HepG2 (cell line): ENCODE data around the gene CD300LD. TPM values are rescaled to one million over a fixed set of nuclear protein-coding genes. Genes with fewer than 3 reads are reported as not detected.

ENCODE experiments used
- ATAC-seq: fragments of 200-7000 bp; cut with Tn5 transposase; 3 replicates; pipeline ENCODE4 v1.9.1; 2020; ENCODE audit warnings: mild to moderate bottlenecking, moderate library complexity
- BruUV-seq: library from RNA; stranded (reverse); fragments of 400-500 nt; replicated peaks from 2 replicates; lab custom pipeline; 2021; lab: Mats Ljungman, UMichigan
- CTCF ChIA-PET: fragments of 300-600 bp; formaldehyde crosslinking; extraction: SDS; loops from one replicate; lab custom pipeline; 2021; ENCODE audit warnings: low total read pairs, inconsistent platforms, low intra/inter-chr PET ratio; lab: Yijun Ruan, JAX
- POLR2A ChIA-PET: fragments of 350-600 bp; sonication (Branson Sonifier 250); formaldehyde crosslinking; loops from one replicate; lab custom pipeline; 2020; ENCODE audit warnings: antibody characterized with exemption, inconsistent platforms; lab: Yijun Ruan, JAX
- DNase-seq: peaks from one replicate; pipeline ENCODE4 v3.0.0-alpha.2; 2015; ENCODE audit warnings: low spot score
- FAIRE-seq: peaks from 3 replicates; lab custom pipeline; 2011; peaks lifted over from hg19 to GRCh38; lab: Jason Lieb, UNC
- H2AFZ ChIP-seq: one replicate; pipeline ENCODE4 v1.6.1; 2011; ENCODE audit warnings: low read length, inconsistent platforms
- H3K27ac ChIP-seq: fragments of 300-600 bp; 3 replicates; pipeline ENCODE4 v1.8.0; 2011; ENCODE audit warnings: mixed run types, mild to moderate bottlenecking, mixed read lengths, low read length, inconsistent platforms; ENCODE audit not compliant: insufficient read depth; ENCODE audit errors: extremely low read length
- H3K27me3 ChIP-seq, 2 experiments: fragments of 200-600 bp in 1 of 2; 2 replicates in 1 of 2; 3 replicates in 1 of 2; pipeline versions ENCODE4 v1.6.0 to v1.8.0; 2011; ENCODE audit warnings: low read length in 2 of 2, mild to moderate bottlenecking in 2 of 2, moderate library complexity in 2 of 2, inconsistent platforms in 1 of 2; ENCODE audit not compliant: insufficient read depth in 2 of 2, control insufficient read depth in 1 of 2
- H3K36me3 ChIP-seq, 2 experiments: fragments of 200-600 bp in 1 of 2; replicated peaks in 1 of 2; 2 replicates in 1 of 2; 3 replicates in 1 of 2; pipeline versions ENCODE4 v1.5.1 to v1.8.0; 2011; ENCODE audit warnings: low read length in 2 of 2, inconsistent platforms in 1 of 2; ENCODE audit not compliant: insufficient read depth in 2 of 2, control insufficient read depth in 1 of 2
- H3K4me1 ChIP-seq: 2 replicates; pipeline ENCODE4 v1.5.1; 2012; ENCODE audit warnings: low read length, inconsistent platforms; ENCODE audit not compliant: insufficient read depth
- H3K4me2 ChIP-seq: 2 replicates; pipeline ENCODE4 v1.6.0; 2011; ENCODE audit warnings: low read depth, low read length, inconsistent platforms
- H3K4me3 ChIP-seq, 3 experiments: fragments of 200-600 bp in 1 of 3; sonication (generic), shearing (Covaris generic) in 1 of 3; replicated peaks in 1 of 3; 2 replicates each; pipeline ENCODE4 v1.5.1; 2011 to 2016; ENCODE audit warnings: low read length in 3 of 3, inconsistent platforms in 2 of 3, low read depth in 2 of 3, mild to moderate bottlenecking in 2 of 3, control low read depth in 1 of 3, mixed read lengths in 1 of 3; ENCODE audit not compliant: insufficient read depth in 1 of 3
- H3K79me2 ChIP-seq: one replicate; pipeline ENCODE4 v1.6.1; 2011; ENCODE audit warnings: low read length, inconsistent platforms; ENCODE audit not compliant: insufficient read depth
- H3K9ac ChIP-seq: 2 replicates; pipeline ENCODE4 v1.6.0; 2011; ENCODE audit warnings: mild to moderate bottlenecking, low read depth, low read length, inconsistent platforms; ENCODE audit not compliant: insufficient read depth
- H3K9me3 ChIP-seq: 2 replicates; pipeline ENCODE4 v1.5.1; 2012; ENCODE audit warnings: mild to moderate bottlenecking, low read length
- H4K20me1 ChIP-seq: 2 replicates; pipeline ENCODE4 v1.6.0; 2011; ENCODE audit warnings: inconsistent platforms, mild to moderate bottlenecking, low read length, moderate library complexity; ENCODE audit not compliant: insufficient read depth
- EZH2 ChIP-seq: conservative IDR thresholded peaks from 2 replicates; pipeline ENCODE4 v1.6.1; 2012; ENCODE audit warnings: mild to moderate bottlenecking, low read depth, low read length, moderate library complexity
- GLI4 ChIP-seq: sonication (generic); formaldehyde crosslinking; IDR thresholded peaks from 2 replicates; pipeline ENCODE4 v1.5.1; 2020; ENCODE audit warnings: missing genetic modification reagents, mild to moderate bottlenecking, moderate library complexity, borderline replicate concordance
- KLF9 ChIP-seq: IDR thresholded peaks from 2 replicates; pipeline ENCODE4 v1.6.1; 2016; ENCODE audit warnings: low read depth
- KMT2A ChIP-seq: sonication (generic); formaldehyde crosslinking; IDR thresholded peaks from 2 replicates; pipeline ENCODE4 v1.4.0; 2020; ENCODE audit warnings: missing genetic modification reagents
- MBNL3 ChIP-seq: fragments of 250-450 bp; sonication (Bioruptor Pico); conservative IDR thresholded peaks from 2 replicates; pipeline ENCODE4 v1.8.0; 2022; ENCODE audit warnings: mild to moderate bottlenecking, inconsistent platforms
- RELA ChIP-seq: sonication (generic); formaldehyde crosslinking; IDR thresholded peaks from 2 replicates; pipeline ENCODE4 v1.4.0; 2020; ENCODE audit warnings: missing genetic modification reagents
- SALL2 ChIP-seq: sonication (generic); formaldehyde crosslinking; IDR thresholded peaks from 2 replicates; pipeline ENCODE4 v1.8.1; 2023; ENCODE audit warnings: mild to moderate bottlenecking, missing genetic modification reagents, inconsistent platforms
- ZBTB38 ChIP-seq: sonication (generic); formaldehyde crosslinking; IDR thresholded peaks from 2 replicates; pipeline ENCODE4 v1.5.1; 2020; ENCODE audit warnings: mild to moderate bottlenecking, missing genetic modification reagents
- ZFP36L2 ChIP-seq: sonication (generic); formaldehyde crosslinking; IDR thresholded peaks from 2 replicates; pipeline ENCODE4 v1.4.0; 2020; ENCODE audit warnings: missing genetic modification reagents
- ZNF556 ChIP-seq: sonication (generic); formaldehyde crosslinking; IDR thresholded peaks from 2 replicates; pipeline ENCODE4 v1.4.0; 2020; ENCODE audit warnings: mild to moderate bottlenecking, missing genetic modification reagents, borderline replicate concordance
- WGBS: methylation state at CpG from one replicate; pipeline ENCODE4 v1.1.6; 2017; ENCODE audit warnings: low lambda C conversion rate; 5-methylcytosine and 5-hydroxymethylcytosine counted together
- in situ Hi-C: cut with HindIII; loops from 2 replicates; pipeline ENCODE4 v1.10.0; 2017; ENCODE audit warnings: low pct_unique_long_range_greater_than_20kb; ENCODE audit not compliant: extremely low pct_ligation_motif_present
- intact Hi-C: fragments of 100-400 bp; cut with micrococcal nuclease; formaldehyde crosslinking; loops from one replicate; pipeline ENCODE4 v1.10.0; 2022; ENCODE audit not compliant: unreplicated experiment
- polyA plus RNA-seq, 8 experiments: library from polyadenylated mRNA; depleted of rRNA in 3 of 8; stranded (reverse) in 7 of 8; unstranded in 1 of 8; fragments of >200 nt; fragmentation: Illumina TruSeq in 4 of 8; extraction: Trizol in 4 of 8; gene quantifications; 2 replicates each; pipeline versions ENCODE4 v1.2.1 to v1.2.3, GENCODE V29; 2011 to 2016; ENCODE audit warnings: low read depth in 4 of 8, missing spikeins in 1 of 8, mixed read lengths in 1 of 8; ENCODE audit not compliant: insufficient read depth in 1 of 8
- total RNA-seq, 5 experiments: library from RNA; depleted of rRNA; stranded (reverse); fragments of >200 nt; fragmentation: Illumina TruSeq; extraction: Trizol; gene quantifications; 2 replicates each; pipeline ENCODE4 v1.2.3, GENCODE V29; 2016; ENCODE audit warnings: low read depth in 1 of 5
- TF ChIP-seq, protein P1 (sequence below): sonication (generic); formaldehyde crosslinking; IDR thresholded peaks from 2 replicates; pipeline ENCODE4 v1.4.0; 2020; ENCODE audit warnings: missing genetic modification reagents
- TF ChIP-seq, protein P2 (sequence below): IDR thresholded peaks from 2 replicates; pipeline ENCODE4 v1.6.1; 2016; ENCODE audit warnings: low read depth, control low read depth
- TF ChIP-seq, protein P3 (sequence below): IDR thresholded peaks from 2 replicates; pipeline ENCODE4 v1.6.1; 2012; ENCODE audit warnings: low read length, improper control_type of control experiment

CD300LD gene
- total and polyA plus RNA-seq, 2 of the 13 experiments (the other 11 are each of a cell fraction or from before 2014, with no cell fraction given): not detected

DNA sequence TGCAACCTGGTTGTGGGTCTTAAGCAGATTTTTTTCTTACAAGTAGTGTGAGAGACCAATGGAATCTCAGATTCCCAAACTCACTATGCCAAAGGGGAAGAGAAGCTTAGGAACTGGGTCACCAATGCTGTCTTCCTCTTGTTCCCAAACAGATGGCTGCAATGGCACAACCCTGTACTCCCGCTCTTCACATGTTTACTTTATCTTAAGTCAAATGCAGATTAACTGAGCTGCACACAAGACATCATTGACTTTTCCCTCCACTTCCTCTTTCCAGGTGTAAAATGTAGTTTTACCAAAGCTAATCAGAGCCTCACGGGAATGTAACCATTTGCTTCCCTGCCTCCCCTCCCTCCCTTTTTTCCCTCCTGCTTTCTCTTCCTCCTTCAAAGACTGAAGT is 45.8 kb upstream of the CD300LD start:
- no peak for ATAC-seq
- intact Hi-C loops: no loop called here

GRCh38 chr17:74637265-74637664 is 45.2 kb upstream of the CD300LD start:
- in situ Hi-C loops: no loop called here
- no peak for FAIRE-seq
- Histone ChIP-seq H3K27me3 (peaks cover 14 to 77% of the 10 kb centered on the region in 2 experiments; a peak in 3 of 5 replicates), H3K36me3 (no peaks in the 10 kb centered on the region), H2AFZ (no peak overlapping the region), H3K27ac (no peak overlapping the region), H3K4me2 (no peak overlapping the region), H3K9me3 (no peaks in the 10 kb centered on the region), H3K79me2 (no peaks in the 10 kb centered on the region), H3K4me3 (no peak overlapping the region), H3K9ac (no peak overlapping the region), H4K20me1 (no peaks in the 10 kb centered on the region), H3K4me1 (no peaks in the 10 kb centered on the region)
- WGBS: 48% methylated on average over 11 of the region's 11 CpGs
- POLR2A ChIA-PET: no interaction called here
- no peak for DNase-seq
- intact Hi-C loops: no loop called here
- CTCF ChIA-PET: no interaction called here
- no peak for ATAC-seq
- no TSS peak for BruUV-seq
- no peak for TF ChIP-seq KLF9 (CRISPR knock-in tag)
- TF ChIP-seq, protein P1, sequence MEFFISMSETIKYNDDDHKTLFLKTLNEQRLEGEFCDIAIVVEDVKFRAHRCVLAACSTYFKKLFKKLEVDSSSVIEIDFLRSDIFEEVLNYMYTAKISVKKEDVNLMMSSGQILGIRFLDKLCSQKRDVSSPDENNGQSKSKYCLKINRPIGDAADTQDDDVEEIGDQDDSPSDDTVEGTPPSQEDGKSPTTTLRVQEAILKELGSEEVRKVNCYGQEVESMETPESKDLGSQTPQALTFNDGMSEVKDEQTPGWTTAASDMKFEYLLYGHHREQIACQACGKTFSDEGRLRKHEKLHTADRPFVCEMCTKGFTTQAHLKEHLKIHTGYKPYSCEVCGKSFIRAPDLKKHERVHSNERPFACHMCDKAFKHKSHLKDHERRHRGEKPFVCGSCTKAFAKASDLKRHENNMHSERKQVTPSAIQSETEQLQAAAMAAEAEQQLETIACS (CRISPR knock-in tag): no peak
- no peak for TF ChIP-seq GLI4 (CRISPR knock-in tag)
- TF ChIP-seq KMT2A (CRISPR knock-in tag): no peak
- no peak for TF ChIP-seq SALL2
- TF ChIP-seq, protein P2, sequence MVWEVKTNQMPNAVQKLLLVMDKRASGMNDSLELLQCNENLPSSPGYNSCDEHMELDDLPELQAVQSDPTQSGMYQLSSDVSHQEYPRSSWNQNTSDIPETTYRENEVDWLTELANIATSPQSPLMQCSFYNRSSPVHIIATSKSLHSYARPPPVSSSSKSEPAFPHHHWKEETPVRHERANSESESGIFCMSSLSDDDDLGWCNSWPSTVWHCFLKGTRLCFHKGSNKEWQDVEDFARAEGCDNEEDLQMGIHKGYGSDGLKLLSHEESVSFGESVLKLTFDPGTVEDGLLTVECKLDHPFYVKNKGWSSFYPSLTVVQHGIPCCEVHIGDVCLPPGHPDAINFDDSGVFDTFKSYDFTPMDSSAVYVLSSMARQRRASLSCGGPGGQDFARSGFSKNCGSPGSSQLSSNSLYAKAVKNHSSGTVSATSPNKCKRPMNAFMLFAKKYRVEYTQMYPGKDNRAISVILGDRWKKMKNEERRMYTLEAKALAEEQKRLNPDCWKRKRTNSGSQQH (CRISPR knock-in tag): no peak
- TF ChIP-seq ZNF556: no peak
- no peak for TF ChIP-seq ZBTB38 (CRISPR knock-in tag)
- TF ChIP-seq MBNL3 (CRISPR knock-in tag): no peak
- TF ChIP-seq RELA (CRISPR knock-in tag): no peak
- no peak for TF ChIP-seq ZFP36L2

More for the DNA sequence above, 45.8 kb upstream of the CD300LD start:
- 24% methylated on average over 2 of the region's 2 CpGs for WGBS
- H3K4me3 ChIP-seq: no peak overlapping the region
- no peak overlapping the region for H3K27ac ChIP-seq
- no peaks in the 10 kb centered on the region for H3K36me3 ChIP-seq
- H3K27me3 ChIP-seq: peaks cover 14 to 77% of the 10 kb centered on the region in 2 experiments; a peak in 3 of 5 replicates
- no peak overlapping the region for H2AFZ ChIP-seq
- POLR2A ChIA-PET: no interaction called here
- no peak overlapping the region for H3K9ac ChIP-seq
- H3K79me2 ChIP-seq: no peaks in the 10 kb centered on the region
- H4K20me1 ChIP-seq: no peaks in the 10 kb centered on the region
- no peaks in the 10 kb centered on the region for H3K4me1 ChIP-seq
- in situ Hi-C loops: no loop called here
- no peak overlapping the region for H3K4me2 ChIP-seq
- no peak for FAIRE-seq
- TF ChIP-seq EZH2: 0 out of 2 replicates have a peak, but pooled peaks have one; percentile 41
- TF ChIP-seq, protein P3, sequence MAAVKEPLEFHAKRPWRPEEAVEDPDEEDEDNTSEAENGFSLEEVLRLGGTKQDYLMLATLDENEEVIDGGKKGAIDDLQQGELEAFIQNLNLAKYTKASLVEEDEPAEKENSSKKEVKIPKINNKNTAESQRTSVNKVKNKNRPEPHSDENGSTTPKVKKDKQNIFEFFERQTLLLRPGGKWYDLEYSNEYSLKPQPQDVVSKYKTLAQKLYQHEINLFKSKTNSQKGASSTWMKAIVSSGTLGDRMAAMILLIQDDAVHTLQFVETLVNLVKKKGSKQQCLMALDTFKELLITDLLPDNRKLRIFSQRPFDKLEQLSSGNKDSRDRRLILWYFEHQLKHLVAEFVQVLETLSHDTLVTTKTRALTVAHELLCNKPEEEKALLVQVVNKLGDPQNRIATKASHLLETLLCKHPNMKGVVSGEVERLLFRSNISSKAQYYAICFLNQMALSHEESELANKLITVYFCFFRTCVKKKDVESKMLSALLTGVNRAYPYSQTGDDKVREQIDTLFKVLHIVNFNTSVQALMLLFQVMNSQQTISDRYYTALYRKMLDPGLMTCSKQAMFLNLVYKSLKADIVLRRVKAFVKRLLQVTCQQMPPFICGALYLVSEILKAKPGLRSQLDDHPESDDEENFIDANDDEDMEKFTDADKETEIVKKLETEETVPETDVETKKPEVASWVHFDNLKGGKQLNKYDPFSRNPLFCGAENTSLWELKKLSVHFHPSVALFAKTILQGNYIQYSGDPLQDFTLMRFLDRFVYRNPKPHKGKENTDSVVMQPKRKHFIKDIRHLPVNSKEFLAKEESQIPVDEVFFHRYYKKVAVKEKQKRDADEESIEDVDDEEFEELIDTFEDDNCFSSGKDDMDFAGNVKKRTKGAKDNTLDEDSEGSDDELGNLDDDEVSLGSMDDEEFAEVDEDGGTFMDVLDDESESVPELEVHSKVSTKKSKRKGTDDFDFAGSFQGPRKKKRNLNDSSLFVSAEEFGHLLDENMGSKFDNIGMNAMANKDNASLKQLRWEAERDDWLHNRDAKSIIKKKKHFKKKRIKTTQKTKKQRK: no peak
- TF ChIP-seq, all 625 proteins: peak for 1
- DNase-seq: no peak
- no TSS peak for BruUV-seq
- CTCF ChIA-PET: no interaction called here
- H3K9me3 ChIP-seq: no peaks in the 10 kb centered on the region
